Upper lobe of left lung (tissue), 6 donors: ENCODE data around the gene ANKRD11. TPM values are rescaled to one million over a fixed set of nuclear protein-coding genes. Genes with fewer than 3 reads are reported as not detected.

Experiments
- ATAC-seq, 2 donors: fragments of 200-7000 bp; cut with Tn5 transposase; one replicate each; pipeline ENCODE4 v1.9.1; 2022; ENCODE audit warnings: mild to moderate bottlenecking in 2 of 2, moderate library complexity in 2 of 2; ENCODE audit not compliant: low FRiP score in 2 of 2
- DNase-seq, 2 donors: peaks; one replicate each; pipeline ENCODE4 v3.0.0-alpha.2; 2019 to 2020
- H3K27ac ChIP-seq, 4 donors: fragments of 200-600 bp; sonication (generic); one replicate each; pipeline ENCODE4 v1.5.1; 2016 to 2019
- H3K27me3 ChIP-seq, 4 donors: fragments of 200-600 bp; sonication (generic); one replicate each; pipeline ENCODE4 v1.5.1; 2017 to 2019
- H3K36me3 ChIP-seq, 4 donors: fragments of 200-600 bp; sonication (generic); one replicate each; pipeline ENCODE4 v1.5.1; 2016 to 2019
- H3K4me1 ChIP-seq, 4 donors: fragments of 200-600 bp; sonication (generic); one replicate each; pipeline ENCODE4 v1.5.1; 2018 to 2019
- H3K4me3 ChIP-seq, 4 donors: fragments of 200-600 bp; sonication (generic); one replicate each; pipeline ENCODE4 v1.5.1; 2017 to 2019; ENCODE audit warnings: mild to moderate bottlenecking in 2 of 4, moderate library complexity in 1 of 4
- H3K9me3 ChIP-seq, 4 donors: fragments of 200-600 bp; sonication (generic); one replicate each; pipeline ENCODE4 v1.5.1; 2018 to 2019
- EP300 ChIP-seq, 4 donors: sonication (generic); formaldehyde crosslinking; IDR thresholded peaks; one replicate each; pipeline ENCODE4 v1.5.1; 2017; ENCODE audit warnings: antibody characterized with exemption in 4 of 4, control low read depth in 2 of 4
- POLR2A ChIP-seq, 4 donors: fragments of 450-650 bp; IDR thresholded peaks; one replicate each; pipeline ENCODE4 v1.5.1; 2016 to 2017; ENCODE audit warnings: antibody characterized with exemption in 4 of 4, mild to moderate bottlenecking in 2 of 4
- POLR2AphosphoS5 ChIP-seq, 2 donors: sonication (generic); formaldehyde crosslinking; IDR thresholded peaks; one replicate each; pipeline ENCODE4 v1.5.1; 2017; ENCODE audit warnings: antibody characterized with exemption in 2 of 2
- WGBS, 2 donors: methylation state at CpG; one replicate each; pipeline ENCODE4 v1.1.5; 2017 to 2018; 5-methylcytosine and 5-hydroxymethylcytosine counted together
- total RNA-seq, 6 donors: library from RNA; depleted of rRNA in 4 of 6; stranded (reverse); fragments of >200 nt in 4 of 6; gene quantifications; one replicate each; pipeline versions ENCODE4 v1.1.0 to v1.2.1, GENCODE V29; 2016 to 2021
- TF ChIP-seq, protein P1 (sequence below), 6 experiments: fragments of 450-650 bp in 4 of 6; fragments of 200-600 bp in 2 of 6; sonication (generic) in 2 of 6; IDR thresholded peaks; one replicate each; pipeline ENCODE4 v1.5.1; 2016 to 2019; ENCODE audit warnings: antibody characterized with exemption in 6 of 6
- donor health status: DM: no; HTN: no; CAD: no; lungs with moderate emphysema.
- donor health status: DM: no; HTN: yes; CAD: no; lungs with severe emphysema.

ANKRD11 gene
- total RNA-seq, 6 donors from 2014 or later, result 92.4 to 313 (median 134) TPM

DNA sequence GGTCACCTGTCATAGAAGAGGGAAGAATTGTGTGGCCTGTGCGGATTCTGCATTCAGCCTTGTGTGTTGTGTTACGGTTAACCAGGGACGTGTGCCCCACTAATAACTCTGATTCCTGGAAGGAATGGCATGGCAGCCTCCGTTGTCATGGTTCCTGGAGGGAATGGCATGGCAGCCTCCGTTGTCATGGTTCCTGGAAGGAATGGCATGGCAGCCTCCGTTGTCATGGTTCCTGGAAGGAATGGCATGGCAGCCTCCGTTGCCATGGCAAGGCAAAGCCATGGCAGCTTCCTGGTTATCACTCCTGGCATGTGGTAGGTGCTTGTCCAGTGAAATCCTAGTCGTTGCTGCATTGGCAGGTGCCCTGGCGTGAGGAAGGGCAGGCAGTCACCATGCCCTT lies 26.8 kb upstream of the ANKRD11 start:
- H3K9me3 ChIP-seq, result no peaks in the 10 kb centered on the region
- WGBS, 2 donors, result 79 to 83% methylated on average over 8 to 9 of the region's 9 CpGs
- peaks cover 25 to 95% (median 65%) of the 10 kb centered on the region in 4 donors for H3K36me3 ChIP-seq
- ATAC-seq (no peak), DNase-seq (no peak)
- TF ChIP-seq EP300 (IDR thresholded peaks at IDR 0.05), result no peak
- TF ChIP-seq POLR2AphosphoS5 (IDR thresholded peaks at IDR 0.05), result no peak
- TF ChIP-seq, protein P1, sequence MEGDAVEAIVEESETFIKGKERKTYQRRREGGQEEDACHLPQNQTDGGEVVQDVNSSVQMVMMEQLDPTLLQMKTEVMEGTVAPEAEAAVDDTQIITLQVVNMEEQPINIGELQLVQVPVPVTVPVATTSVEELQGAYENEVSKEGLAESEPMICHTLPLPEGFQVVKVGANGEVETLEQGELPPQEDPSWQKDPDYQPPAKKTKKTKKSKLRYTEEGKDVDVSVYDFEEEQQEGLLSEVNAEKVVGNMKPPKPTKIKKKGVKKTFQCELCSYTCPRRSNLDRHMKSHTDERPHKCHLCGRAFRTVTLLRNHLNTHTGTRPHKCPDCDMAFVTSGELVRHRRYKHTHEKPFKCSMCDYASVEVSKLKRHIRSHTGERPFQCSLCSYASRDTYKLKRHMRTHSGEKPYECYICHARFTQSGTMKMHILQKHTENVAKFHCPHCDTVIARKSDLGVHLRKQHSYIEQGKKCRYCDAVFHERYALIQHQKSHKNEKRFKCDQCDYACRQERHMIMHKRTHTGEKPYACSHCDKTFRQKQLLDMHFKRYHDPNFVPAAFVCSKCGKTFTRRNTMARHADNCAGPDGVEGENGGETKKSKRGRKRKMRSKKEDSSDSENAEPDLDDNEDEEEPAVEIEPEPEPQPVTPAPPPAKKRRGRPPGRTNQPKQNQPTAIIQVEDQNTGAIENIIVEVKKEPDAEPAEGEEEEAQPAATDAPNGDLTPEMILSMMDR (IDR thresholded peaks at IDR 0.05), result no peak
- no peak for TF ChIP-seq POLR2A (IDR thresholded peaks at IDR 0.05)
- no peak overlapping the region for H3K4me3 ChIP-seq
- H3K4me1 ChIP-seq, result no peaks in the 10 kb centered on the region
- no peak overlapping the region for H3K27ac ChIP-seq
- no peaks in the 10 kb centered on the region for H3K27me3 ChIP-seq

DNA sequence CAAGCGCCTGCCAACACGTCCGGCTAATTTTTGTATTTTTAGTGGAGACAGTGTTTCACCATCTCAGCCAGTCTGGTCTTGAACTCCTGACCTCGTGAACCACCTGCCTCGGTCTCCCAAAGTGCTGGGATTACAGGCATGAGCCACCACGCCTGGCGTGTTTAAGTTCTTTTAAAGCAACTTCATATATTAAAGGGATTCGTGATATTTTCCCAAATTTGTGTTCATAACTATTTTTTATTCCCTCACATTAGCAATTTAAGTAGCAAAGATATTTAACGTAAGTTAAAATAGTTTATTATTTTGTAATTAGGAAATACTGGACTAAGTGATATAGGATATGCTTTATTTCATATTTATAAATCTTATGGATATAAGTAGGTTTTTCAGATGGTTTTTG lies 22.1 kb upstream of the ANKRD11 start:
- no peak overlapping the region for H3K4me3 ChIP-seq
- peaks cover 11 to 17% (median 14%) of the 10 kb centered on the region in 4 donors for H3K4me1 ChIP-seq
- no peak overlapping the region for H3K27ac ChIP-seq
- no peaks in the 10 kb centered on the region for H3K9me3 ChIP-seq
- 94 to 97% methylated on average over 9 of the region's 9 CpGs for WGBS, 2 donors
- H3K27me3 ChIP-seq, result no peaks in the 10 kb centered on the region
- H3K36me3 ChIP-seq, result peaks cover 17 to 72% (median 60%) of the 10 kb centered on the region in 4 donors
- no peak for ATAC-seq
- DNase-seq, result no peak
- TF ChIP-seq EP300 (IDR thresholded peaks at IDR 0.05) (no peak), POLR2A (IDR thresholded peaks at IDR 0.05) (no peak), POLR2AphosphoS5 (IDR thresholded peaks at IDR 0.05) (no peak)
- TF ChIP-seq, protein P1 (IDR thresholded peaks at IDR 0.05), result no peak

DNA sequence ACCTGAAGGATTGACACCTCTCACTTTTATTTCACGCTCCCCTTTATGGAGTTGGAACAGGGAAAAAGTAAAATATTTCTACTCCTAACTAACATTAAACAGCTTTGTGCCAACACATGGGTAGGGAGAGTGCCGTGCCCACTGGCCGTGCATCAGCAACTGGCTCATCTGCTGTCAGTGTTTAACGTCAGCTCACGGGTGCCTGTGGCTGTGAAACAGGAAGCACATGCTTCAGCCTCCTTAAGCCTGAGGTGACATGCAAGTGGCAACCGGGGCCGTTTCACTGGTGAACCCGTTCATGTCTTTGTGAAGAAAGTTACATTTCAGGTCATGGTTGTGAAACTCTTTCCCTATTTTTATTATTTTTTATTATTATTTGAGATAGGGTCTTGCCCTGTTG lies 21.0 kb upstream of the ANKRD11 start:
- H3K27me3 ChIP-seq, result no peaks in the 10 kb centered on the region
- H3K36me3 ChIP-seq, result peaks cover 17 to 61% (median 53%) of the 10 kb centered on the region in 4 donors
- no peak overlapping the region for H3K4me3 ChIP-seq
- WGBS, 2 donors, result 73 to 82% methylated on average over 8 of the region's 8 CpGs
- DNase-seq (no peak), ATAC-seq (no peak)
- TF ChIP-seq EP300 (IDR thresholded peaks at IDR 0.05) (no peak), POLR2AphosphoS5 (IDR thresholded peaks at IDR 0.05) (no peak), POLR2A (IDR thresholded peaks at IDR 0.05) (no peak)
- TF ChIP-seq, protein P1 (IDR thresholded peaks at IDR 0.05), result no peak
- peaks cover 19 to 28% (median 24%) of the 10 kb centered on the region in 4 donors for H3K4me1 ChIP-seq
- no peaks in the 10 kb centered on the region for H3K9me3 ChIP-seq
- H3K27ac ChIP-seq, result no peak overlapping the region

DNA sequence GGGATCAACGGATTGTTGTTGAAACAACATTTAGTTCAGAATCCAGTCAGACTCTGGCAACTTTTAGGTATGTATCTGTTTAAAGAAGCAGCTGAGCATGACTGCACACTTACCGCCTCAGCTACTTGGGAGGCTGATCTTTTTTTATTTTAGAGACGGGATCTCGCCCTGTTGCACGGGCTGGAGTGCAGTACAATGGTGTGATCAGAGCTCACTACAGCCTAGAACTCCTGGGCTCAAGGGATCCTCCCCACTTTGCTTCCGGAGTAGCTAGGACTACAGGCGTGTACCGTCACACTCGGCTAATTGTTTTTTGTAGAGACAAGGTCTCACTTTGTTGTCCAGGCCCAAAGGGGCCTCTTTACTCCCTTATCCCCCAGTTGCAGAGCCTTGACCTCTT lies 20.2 kb upstream of the ANKRD11 start:
- ATAC-seq (no peak), DNase-seq (no peak)
- Histone ChIP-seq H3K4me1 (peaks cover 28 to 36% (median 33%) of the 10 kb centered on the region in 4 donors), H3K27ac (no peak overlapping the region), H3K36me3 (peaks cover 13 to 53% (median 46%) of the 10 kb centered on the region in 4 donors), H3K4me3 (no peak overlapping the region), H3K27me3 (no peaks in the 10 kb centered on the region), H3K9me3 (no peaks in the 10 kb centered on the region)
- WGBS, 2 donors, result 93 to 94% methylated on average over 9 of the region's 9 CpGs
- TF ChIP-seq POLR2AphosphoS5 (IDR thresholded peaks at IDR 0.05) (no peak), EP300 (IDR thresholded peaks at IDR 0.05) (no peak), POLR2A (IDR thresholded peaks at IDR 0.05) (no peak)
- TF ChIP-seq, protein P1 (IDR thresholded peaks at IDR 0.05), result no peak
